Heart right ventricle (tissue), 16 donors: ENCODE measurements around the gene TMEM184A. TPM values are rescaled to one million over a fixed set of nuclear protein-coding genes. Genes with fewer than 3 reads are reported as not detected.

ENCODE experiments used
- ATAC-seq, 8 donors: fragments of 200-7000 bp; cut with Tn5 transposase; one replicate each; pipeline ENCODE4 v1.9.1; 2020; ENCODE audit warnings: mild to moderate bottlenecking in 8 of 8, moderate library complexity in 8 of 8, moderate number of reproducible peaks in 1 of 8
- DNase-seq, 2 donors: peaks; one replicate each; pipeline ENCODE4 v3.0.0-alpha.2; 2020
- H3K27ac ChIP-seq, 10 donors: fragments of 200-600 bp; sonication (generic) in 2 of 10; one replicate each; pipeline versions ENCODE4 v1.5.0 to v1.8.0; 2020 to 2022; ENCODE audit warnings: mild to moderate bottlenecking in 3 of 10
- H3K27me3 ChIP-seq, 7 donors: fragments of 200-600 bp; one replicate each; pipeline ENCODE4 v1.8.0; 2021 to 2022; ENCODE audit warnings: mild to moderate bottlenecking in 2 of 7
- H3K36me3 ChIP-seq, 9 donors: fragments of 200-600 bp; sonication (generic) in 1 of 9; one replicate each; pipeline versions ENCODE4 v1.5.0 to v1.8.0; 2020 to 2022; ENCODE audit warnings: mild to moderate bottlenecking in 2 of 9
- H3K4me1 ChIP-seq, 9 donors: fragments of 200-600 bp; sonication (generic) in 1 of 9; one replicate each; pipeline versions ENCODE4 v1.5.0 to v1.8.0; 2020 to 2022; ENCODE audit warnings: mild to moderate bottlenecking in 4 of 9
- H3K4me3 ChIP-seq, 10 donors: fragments of 200-600 bp; sonication (generic) in 2 of 10; one replicate each; pipeline versions ENCODE4 v1.5.0 to v1.8.0; 2020 to 2022; ENCODE audit warnings: mild to moderate bottlenecking in 7 of 10, moderate library complexity in 2 of 10
- H3K9me3 ChIP-seq, 11 donors: fragments of 200-600 bp in 10 of 11; sonication (generic) in 2 of 11; one replicate each; pipeline versions ENCODE4 v1.5.0 to v1.8.0; 2013 to 2022; ENCODE audit warnings: mild to moderate bottlenecking in 2 of 11, control low read depth in 1 of 11, moderate library complexity in 1 of 11
- CTCF ChIP-seq, 9 donors: fragments of 200-600 bp; sonication (generic) in 2 of 9; IDR thresholded peaks; one replicate each; pipeline versions ENCODE4 v1.5.0 to v1.8.0; 2021 to 2022; ENCODE audit warnings: antibody characterized with exemption in 9 of 9, mild to moderate bottlenecking in 5 of 9, moderate library complexity in 1 of 9
- WGBS, 2 donors: extraction: QIAGEN DNeasy Blood & Tissue Kit; methylation state at CpG; one replicate each; pipeline ENCODE4 v1.1.7; 2013; ENCODE audit warnings: inconsistent platforms in 1 of 2; 5-methylcytosine and 5-hydroxymethylcytosine counted together
- intact Hi-C, 10 donors: fragments of 100-400 bp; cut with DNase I; formaldehyde crosslinking; loops; one replicate each; pipeline versions ENCODE4 v1.11.1 to v1.14.2; 2022
- polyA plus RNA-seq, 2 donors: library from polyadenylated mRNA; stranded (reverse); fragments of 200-250 nt; gene quantifications; one replicate each; pipeline ENCODE4 v1.2.3, GENCODE V29; 2013
- total RNA-seq, 10 donors: library from RNA; stranded (reverse); fragmentation: NEBNext Ultra II Directional in 3 of 10; extraction: Animal tissue kit (Norgen Biotek cat#: 25700) in 3 of 10; gene quantifications; one replicate each; pipeline versions ENCODE4 v1.2.1 to v1.2.4, GENCODE V29; 2021 to 2023
- donor health status: Arrhythmogenic right ventricular cardiomyopathy.
- donor health status: ischemic (EF 13 %, LVEDD 7.1; RV severe dilation, severe dysfunction).
- donor health status: healthy with polysubstance abuse.
- donor health status: DM: no; HTN: yes; CAD: no.
- donor health status: DM: no; HTN: no; CAD: no.
- donor health status: ischemic (EF 25% LVEDD 6.9; RV normal size, moderate dysfunction).
- donor health status: ischemic (EF 25% LVEDD 5.7; RV mildly dilated, moderate dysfunction).
- donor health status: healthy.
- donor health status: DM: yes; HTN: yes; CAD: no.
- donor health status: Ischemic cardiomyopathy.
- donor health status: ischemic (EF 35%, LVEDD 5.7; RV mildly dilated, moderate dysfunction).
- donor health status: nonischemic (EF 11% LVEDD 7.7; RV severe dilation, severe dysfunction).
- donor health status: DM: yes; HTN: yes; CAD: no.
- donor health status: PGD.
- donor health status: ischemic (EF 29% LVEDD 5.4; RV normal size, mild dysfunction).
- donor health status: nonischemic (EF 23%, LVEDD 6.1; RV moderate dilation, normal function).

Gene TMEM184A
- total and polyA plus RNA-seq, 12 donors: 0.09 to 1.2 (median 0.51) TPM

- no peak overlapping the region for H3K4me3 ChIP-seq
- no peak for TF ChIP-seq CTCF (IDR thresholded peaks at IDR 0.05)
- no peaks in the 10 kb centered on the region for H3K9me3 ChIP-seq
- intact Hi-C loops: loop anchor here in 5 of 10 donors (5.0 to 10.0 kb wide), 7 partner anchors 178 to 778 kb away; partner anchors contain the start of gene EIF3B (in 1 of the 5)
- no peaks in the 10 kb centered on the region for H3K27me3 ChIP-seq
- no peaks in the 10 kb centered on the region for H3K36me3 ChIP-seq
- DNase-seq (no peak), ATAC-seq (no peak)
- peaks cover 0 to 26% (median 7%) of the 10 kb centered on the region in 9 donors for H3K4me1 ChIP-seq
- 65 to 73% methylated on average over 15 of the region's 15 CpGs for whole genome bisulfite sequencing, 2 donors
- H3K27ac ChIP-seq: no peak overlapping the region
Observed at GRCh38 chr7:1576521-1577253, 20.7 kb upstream of the TMEM184A start.

GRCh38 chr7:1575809-1576208 is 19.8 kb upstream of the TMEM184A start:
- no peaks in the 10 kb centered on the region for H3K36me3 ChIP-seq
- DNase-seq (no peak), ATAC-seq (no peak)
- no peak overlapping the region for H3K27ac ChIP-seq
- TF ChIP-seq CTCF (IDR thresholded peaks at IDR 0.05): no peak
- intact Hi-C loops: loop anchor here in 5 of 10 donors (5.0 to 10.0 kb wide), 7 partner anchors 179 to 779 kb away; partner anchors contain the start of gene EIF3B (in 1 of the 5)
- no peak overlapping the region for H3K4me3 ChIP-seq
- H3K4me1 ChIP-seq: peaks cover 2 to 34% (median 16%) of the 10 kb centered on the region in 9 donors
- 85 to 86% methylated on average over 7 of the region's 7 CpGs for WGBS, 2 donors
- no peaks in the 10 kb centered on the region for H3K9me3 ChIP-seq
- no peaks in the 10 kb centered on the region for H3K27me3 ChIP-seq

- DNase-seq (no peak), ATAC-seq (no peak)
- WGBS, 2 donors: 71 to 75% methylated on average over 7 of the region's 7 CpGs
- Histone ChIP-seq H3K36me3 (peaks cover 0 to 11% (median 0%) of the 10 kb centered on the region in 9 donors), H3K4me1 (peaks cover 5 to 41% (median 26%) of the 10 kb centered on the region in 9 donors), H3K9me3 (no peaks in the 10 kb centered on the region), H3K27ac (peak overlapping the region in 3 of 10 donors; percentile 96 to 97 (median 96)), H3K27me3 (no peaks in the 10 kb centered on the region), H3K4me3 (no peak overlapping the region)
- intact Hi-C loops: loop anchor here in 5 of 10 donors (5.0 to 10.0 kb wide), 6 partner anchors 40 to 783 kb away; partner anchors contain the start of genes EIF3B (in 2 of the 5) and MAFK (in 1 of the 5)
- no peak for TF ChIP-seq CTCF (IDR thresholded peaks at IDR 0.05)
Observed at GRCh38 chr7:1572111-1572822, 16.3 kb upstream of the TMEM184A start.
